ENCODE measurements around the gene CEP170.
"Not testable (repeated sequence)": the region's sequence is repeated elsewhere in the genome, so short reads cannot be mapped to it uniquely, and the experiment has no call there.

CEP170 gene

GRCh38 chr1:243233908-243234307 lies 21.2 kb downstream of the CEP170 start:
- DNase-seq (ENCODE audit: low read depth, low spot score): no peak

- DNase-seq (ENCODE audit: low read depth, low spot score): no peak
Observed at GRCh38 chr1:243230914-243231313, 24.2 kb downstream of the CEP170 start.

GRCh38 chr1:243229526-243229925 lies 25.6 kb downstream of the CEP170 start:
- no peak for DNase-seq (ENCODE audit: low read depth, low spot score)

GRCh38 chr1:243227622-243228021 lies 27.5 kb downstream of the CEP170 start:
- DNase-seq (ENCODE audit: low read depth, low spot score): no peak

GRCh38 chr1:243218059-243218458 lies 37.0 kb downstream of the CEP170 start:
- DNase-seq (ENCODE audit: low read depth, low spot score): no peak

- DNase-seq (ENCODE audit: low read depth, low spot score): no peak
Observed at GRCh38 chr1:243217349-243217748, 37.7 kb downstream of the CEP170 start.

GRCh38 chr1:243216741-243217140 lies 38.3 kb downstream of the CEP170 start:
- no peak for DNase-seq (ENCODE audit: low read depth, low spot score)

GRCh38 chr1:243215276-243215875 lies 39.7 kb downstream of the CEP170 start:
- DNase-seq (ENCODE audit: low read depth, low spot score): not testable (repeated sequence)

- DNase-seq (ENCODE audit: low read depth, low spot score): no peak
Observed at GRCh38 chr1:243213045-243213787, 41.9 kb downstream of the CEP170 start.

GRCh38 chr1:243211984-243212383 lies 43.1 kb downstream of the CEP170 start:
- DNase-seq (ENCODE audit: low read depth, low spot score): not testable (repeated sequence)

GRCh38 chr1:243205026-243205501 lies 50.0 kb downstream of the CEP170 start:
- peak; percentile 5 for DNase-seq (ENCODE audit: low read depth, low spot score)

- not testable (repeated sequence) for DNase-seq (ENCODE audit: low read depth, low spot score)
Observed at GRCh38 chr1:243204336-243204735, 50.7 kb downstream of the CEP170 start.

GRCh38 chr1:243203196-243203595 lies 51.9 kb downstream of the CEP170 start:
- not testable (repeated sequence) for DNase-seq (ENCODE audit: low read depth, low spot score)

- DNase-seq (ENCODE audit: low read depth, low spot score): not testable (repeated sequence)
Observed at GRCh38 chr1:243201316-243201715, 53.8 kb downstream of the CEP170 start.

- DNase-seq (ENCODE audit: low read depth, low spot score): not testable (repeated sequence)
Observed at GRCh38 chr1:243197524-243197923, 57.6 kb downstream of the CEP170 start.

GRCh38 chr1:243193330-243193729 lies 61.8 kb downstream of the CEP170 start:
- DNase-seq (ENCODE audit: low read depth, low spot score): not testable (repeated sequence)

- not testable (repeated sequence) for DNase-seq (ENCODE audit: low read depth, low spot score)
Observed at GRCh38 chr1:243186201-243186995, 68.7 kb downstream of the CEP170 start.

- DNase-seq (ENCODE audit: low read depth, low spot score): not testable (repeated sequence)
Observed at GRCh38 chr1:243184787-243185186, 70.3 kb downstream of the CEP170 start.

- DNase-seq (ENCODE audit: low read depth, low spot score): not testable (repeated sequence)
Observed at GRCh38 chr1:243183661-243184060, 71.4 kb downstream of the CEP170 start.

- DNase-seq (ENCODE audit: low read depth, low spot score): not testable (repeated sequence)
Observed at GRCh38 chr1:243183176-243183575, 71.9 kb downstream of the CEP170 start.

GRCh38 chr1:243179720-243180119 lies 75.4 kb downstream of the CEP170 start:
- no peak for DNase-seq (ENCODE audit: low read depth, low spot score)

GRCh38 chr1:243177792-243178191 lies 77.3 kb downstream of the CEP170 start:
- not testable (repeated sequence) for DNase-seq (ENCODE audit: low read depth, low spot score)

Measured in brain pericyte (primary cell).